Uterus (tissue), 4 donors: ENCODE measurements around the gene SHISA4. TPM values are rescaled to one million over a fixed set of nuclear protein-coding genes. Genes with fewer than 3 reads are reported as not detected.
"Not testable (repeated sequence)": the region's sequence is repeated elsewhere in the genome, so short reads cannot be mapped to it uniquely, and the experiment has no call there.

Source experiments
- DNase-seq, 2 donors: peaks; one replicate each; pipeline ENCODE4 v3.0.0-alpha.2; 2019 to 2020
- H3K27ac ChIP-seq, 2 donors: fragments of 200-600 bp; sonication (generic); 1 replicate in 1 of 2; 2 replicates in 1 of 2; pipeline ENCODE4 v1.5.1; 2016 to 2018
- H3K27me3 ChIP-seq, 2 donors: fragments of 200-600 bp; sonication (generic); one replicate each; pipeline ENCODE4 v1.5.1; 2018 to 2019; ENCODE audit warnings: control low read depth in 1 of 2
- H3K36me3 ChIP-seq, 2 donors: fragments of 200-600 bp; sonication (generic); one replicate each; pipeline ENCODE4 v1.5.1; 2019; ENCODE audit warnings: control low read depth in 1 of 2
- H3K4me1 ChIP-seq, 2 donors: fragments of 200-600 bp; sonication (generic); one replicate each; pipeline ENCODE4 v1.5.1; 2018 to 2019; ENCODE audit warnings: control low read depth in 1 of 2
- H3K4me3 ChIP-seq, 2 donors: fragments of 200-600 bp; sonication (generic); 1 replicate in 1 of 2; 2 replicates in 1 of 2; pipeline ENCODE4 v1.5.1; 2018 to 2019; ENCODE audit warnings: mild to moderate bottlenecking in 1 of 2
- H3K9me3 ChIP-seq, 2 donors: fragments of 200-600 bp; sonication (generic); one replicate each; pipeline ENCODE4 v1.5.1; 2019; ENCODE audit warnings: control low read depth in 1 of 2
- POLR2A ChIP-seq, 2 donors: fragments of 450-650 bp; IDR thresholded peaks; one replicate each; pipeline ENCODE4 v1.6.1; 2016; ENCODE audit warnings: antibody characterized with exemption in 2 of 2, mild to moderate bottlenecking in 1 of 2, moderate library complexity in 1 of 2
- intact Hi-C: fragments of 100-400 bp; cut with DNase I; formaldehyde crosslinking; loops from one replicate; pipeline ENCODE4 v1.15.1; 2023; ENCODE audit warnings: low total_unique reads
- total RNA-seq, 4 donors: library from RNA; depleted of rRNA in 3 of 4; stranded (reverse); fragments of >200 nt in 3 of 4; gene quantifications; one replicate each; pipeline versions ENCODE4 v1.1.0 to v1.2.4, GENCODE V29; 2014 to 2023
- TF ChIP-seq, protein P1 (sequence below), 4 experiments: fragments of 200-600 bp in 2 of 4; fragments of 450-650 bp in 2 of 4; sonication (generic) in 2 of 4; IDR thresholded peaks; one replicate each; pipeline ENCODE4 v1.5.1; 2016 to 2019; ENCODE audit warnings: antibody characterized with exemption in 4 of 4, mild to moderate bottlenecking in 2 of 4, moderate library complexity in 1 of 4
- donor health status: DM: yes; HTN: yes; CAD: no.

Gene SHISA4
- total RNA-seq, 4 donors from 2014 or later: 2.1 to 52.8 (median 12.0) TPM

DNA sequence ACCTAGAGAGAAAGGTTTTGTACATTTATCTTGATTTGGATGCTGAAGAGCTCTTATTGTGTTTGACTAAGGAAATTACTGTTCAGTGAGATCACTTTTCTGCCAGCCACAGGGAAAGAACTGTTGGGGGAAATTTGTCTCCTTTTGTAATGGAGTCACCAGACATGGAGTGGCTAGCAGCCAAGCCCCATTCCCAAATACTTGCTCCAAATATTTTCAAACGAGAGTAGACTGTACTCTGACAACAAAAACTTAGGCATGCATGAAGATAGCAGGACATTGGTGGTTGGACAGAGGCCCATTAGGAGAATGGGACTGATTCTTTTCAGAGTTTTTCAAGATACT lies 38.7 kb upstream of the SHISA4 start:
- intact Hi-C loops: no loop called here
- no peaks in the 10 kb centered on the region for H3K9me3 ChIP-seq
- H3K27ac ChIP-seq: peak overlapping the region; percentile 16 to 61
- no peaks in the 10 kb centered on the region for H3K27me3 ChIP-seq
- H3K36me3 ChIP-seq: no peaks in the 10 kb centered on the region
- TF ChIP-seq POLR2A (IDR thresholded peaks at IDR 0.05): no peak
- TF ChIP-seq, protein P1, sequence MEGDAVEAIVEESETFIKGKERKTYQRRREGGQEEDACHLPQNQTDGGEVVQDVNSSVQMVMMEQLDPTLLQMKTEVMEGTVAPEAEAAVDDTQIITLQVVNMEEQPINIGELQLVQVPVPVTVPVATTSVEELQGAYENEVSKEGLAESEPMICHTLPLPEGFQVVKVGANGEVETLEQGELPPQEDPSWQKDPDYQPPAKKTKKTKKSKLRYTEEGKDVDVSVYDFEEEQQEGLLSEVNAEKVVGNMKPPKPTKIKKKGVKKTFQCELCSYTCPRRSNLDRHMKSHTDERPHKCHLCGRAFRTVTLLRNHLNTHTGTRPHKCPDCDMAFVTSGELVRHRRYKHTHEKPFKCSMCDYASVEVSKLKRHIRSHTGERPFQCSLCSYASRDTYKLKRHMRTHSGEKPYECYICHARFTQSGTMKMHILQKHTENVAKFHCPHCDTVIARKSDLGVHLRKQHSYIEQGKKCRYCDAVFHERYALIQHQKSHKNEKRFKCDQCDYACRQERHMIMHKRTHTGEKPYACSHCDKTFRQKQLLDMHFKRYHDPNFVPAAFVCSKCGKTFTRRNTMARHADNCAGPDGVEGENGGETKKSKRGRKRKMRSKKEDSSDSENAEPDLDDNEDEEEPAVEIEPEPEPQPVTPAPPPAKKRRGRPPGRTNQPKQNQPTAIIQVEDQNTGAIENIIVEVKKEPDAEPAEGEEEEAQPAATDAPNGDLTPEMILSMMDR (IDR thresholded peaks at IDR 0.05): no peak
- DNase-seq: no peak
- no peak overlapping the region for H3K4me3 ChIP-seq
- H3K4me1 ChIP-seq: no peaks in the 10 kb centered on the region

DNA sequence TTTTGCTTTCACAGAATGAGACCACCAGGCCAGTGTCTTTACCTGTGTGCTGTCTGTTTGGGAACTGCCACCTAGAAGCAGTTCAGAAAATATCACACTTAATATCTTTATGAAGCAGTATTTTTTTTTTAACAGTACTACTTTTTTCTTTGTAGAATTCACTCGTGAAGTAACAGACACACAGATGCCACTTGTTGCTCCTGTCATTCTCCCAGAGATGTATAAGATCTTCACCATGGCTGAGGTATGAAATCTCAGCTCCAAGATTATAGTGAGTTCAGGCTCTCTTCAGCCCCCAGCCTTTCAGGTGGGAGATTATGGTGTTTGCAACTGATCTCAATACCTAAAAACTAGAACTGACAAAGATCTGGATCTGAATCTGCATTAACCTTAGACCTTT lies 36.7 kb upstream of the SHISA4 start:
- intact Hi-C loops: no loop called here
- no peak overlapping the region for H3K27ac ChIP-seq

DNA sequence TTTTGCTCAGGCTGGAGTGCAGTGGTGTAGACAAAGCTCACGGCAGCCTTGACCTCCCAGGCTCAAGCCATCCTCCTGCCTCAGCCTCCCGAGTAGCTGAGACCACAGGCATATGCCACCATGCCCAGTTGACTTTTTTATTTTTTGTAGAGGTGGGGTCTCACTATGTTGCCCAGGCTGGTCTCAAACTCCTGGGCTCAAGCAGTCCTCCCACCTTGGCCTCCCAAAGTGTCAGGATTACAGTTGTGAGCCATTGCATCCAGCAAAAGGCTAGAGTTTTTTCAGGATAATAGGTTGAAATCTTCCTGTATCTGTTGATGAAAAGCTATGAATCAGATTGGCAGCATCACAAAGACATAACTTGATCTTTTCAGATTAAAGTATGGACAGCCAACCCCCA lies 32.0 kb upstream of the SHISA4 start:
- intact Hi-C loops, H3K4me1 ChIP-seq, H3K9me3 ChIP-seq, H3K36me3 ChIP-seq, H3K4me3 ChIP-seq, H3K27ac ChIP-seq, H3K27me3 ChIP-seq, DNase-seq: not testable (repeated sequence)

More for the DNA sequence above, 36.7 kb upstream of the SHISA4 start:
- TF ChIP-seq POLR2A (IDR thresholded peaks at IDR 0.05): no peak
- TF ChIP-seq, protein P1 (IDR thresholded peaks at IDR 0.05): no peak
- H3K9me3 ChIP-seq: no peaks in the 10 kb centered on the region
- H3K27me3 ChIP-seq: no peaks in the 10 kb centered on the region
- no peak overlapping the region for H3K4me3 ChIP-seq
- no peak for DNase-seq
- H3K36me3 ChIP-seq: no peaks in the 10 kb centered on the region
- no peaks in the 10 kb centered on the region for H3K4me1 ChIP-seq

DNA sequence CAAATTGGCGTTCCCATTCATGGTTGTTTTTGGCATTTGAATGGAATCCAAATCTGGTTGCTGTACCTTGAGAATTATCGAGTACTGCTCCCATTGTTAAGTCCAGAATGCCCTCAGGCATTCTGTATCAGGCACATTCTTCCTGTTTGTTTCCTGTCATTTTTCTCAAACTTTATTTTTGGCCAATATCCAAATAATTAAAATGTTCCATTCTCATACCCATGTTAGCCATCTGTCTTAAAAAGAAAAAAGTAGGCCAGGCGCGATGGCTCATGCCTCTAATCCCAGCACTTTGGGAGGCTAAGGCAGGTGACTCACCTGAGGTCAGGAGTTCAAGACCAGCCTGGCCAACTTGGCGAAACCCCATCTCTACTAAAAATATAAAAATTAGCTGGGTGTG lies 29.3 kb upstream of the SHISA4 start:
- TF ChIP-seq, protein P1 (IDR thresholded peaks at IDR 0.05): no peak
- TF ChIP-seq POLR2A (IDR thresholded peaks at IDR 0.05): no peak
- Histone ChIP-seq H3K4me1 (no peaks in the 10 kb centered on the region), H3K36me3 (no peaks in the 10 kb centered on the region), H3K4me3 (no peak overlapping the region), H3K27me3 (no peaks in the 10 kb centered on the region), H3K9me3 (no peaks in the 10 kb centered on the region), H3K27ac (no peak overlapping the region)
- no peak for DNase-seq
- intact Hi-C loops: no loop called here

DNA sequence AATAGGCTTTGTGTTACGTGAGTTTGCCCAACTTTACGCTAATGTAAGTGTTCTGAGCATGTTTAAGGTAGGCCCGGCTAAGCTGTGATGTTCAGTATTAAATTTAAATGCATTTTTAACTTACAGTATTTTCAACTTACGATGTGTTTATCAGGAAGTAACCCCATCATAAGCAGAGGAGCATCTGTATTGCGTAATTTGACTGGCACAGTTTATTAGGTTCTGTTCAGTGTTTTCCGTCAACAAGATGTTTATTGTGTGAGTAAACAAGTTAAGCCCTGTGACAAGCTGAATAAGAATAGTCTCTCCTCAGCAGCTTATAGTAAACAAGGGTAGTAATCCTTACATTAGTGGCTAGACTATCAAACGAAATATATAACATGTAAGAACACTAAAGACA lies 27.2 kb upstream of the SHISA4 start:
- Histone ChIP-seq H3K36me3 (no peaks in the 10 kb centered on the region), H3K4me3 (no peak overlapping the region), H3K4me1 (no peaks in the 10 kb centered on the region), H3K27ac (no peak overlapping the region), H3K27me3 (no peaks in the 10 kb centered on the region), H3K9me3 (no peaks in the 10 kb centered on the region)
- DNase-seq: no peak
- TF ChIP-seq, protein P1 (IDR thresholded peaks at IDR 0.05): no peak
- TF ChIP-seq POLR2A (IDR thresholded peaks at IDR 0.05): no peak
- intact Hi-C loops: no loop called here

- Histone ChIP-seq H3K27ac (no peak overlapping the region), H3K36me3 (peaks cover 0 to 6% of the 10 kb centered on the region in 2 donors), H3K9me3 (no peaks in the 10 kb centered on the region), H3K4me1 (no peaks in the 10 kb centered on the region), H3K4me3 (no peak overlapping the region), H3K27me3 (no peaks in the 10 kb centered on the region)
- intact Hi-C loops: no loop called here
- TF ChIP-seq, protein P1 (IDR thresholded peaks at IDR 0.05): no peak
- TF ChIP-seq POLR2A (IDR thresholded peaks at IDR 0.05): no peak
- no peak for DNase-seq
These were observed 18.3 kb upstream of the SHISA4 start for GRCh38 chr1:201870397-201870796.
